Kidney epithelial cell (primary cell): Measurements from ENCODE around the gene SUPT3H. TPM values are rescaled to one million over a fixed set of nuclear protein-coding genes. Genes with fewer than 3 reads are reported as not detected.

ENCODE experiments used
- DNase-seq: peaks from one replicate; pipeline ENCODE4 v3.0.0-alpha.2; 2010; ENCODE audit warnings: low read depth
- H3K27me3 ChIP-seq: 2 replicates; pipeline ENCODE4 v1.6.0; 2011; ENCODE audit warnings: low read length; ENCODE audit not compliant: control insufficient read depth, insufficient read depth
- H3K36me3 ChIP-seq: 2 replicates; pipeline ENCODE4 v1.5.1; 2011; ENCODE audit warnings: low read length; ENCODE audit not compliant: control insufficient read depth, insufficient read depth
- H3K4me3 ChIP-seq: 2 replicates; pipeline ENCODE4 v1.5.1; 2011; ENCODE audit warnings: low read depth, mild to moderate bottlenecking, control low read depth, low read length
- CTCF ChIP-seq: IDR thresholded peaks from 2 replicates; pipeline ENCODE4 v1.5.1; 2011; ENCODE audit warnings: mild to moderate bottlenecking, moderate library complexity, low read length, control low read depth, inconsistent platforms; ENCODE audit not compliant: insufficient read depth, poor library complexity, severe bottlenecking
- total RNA-seq: library from RNA; depleted of rRNA; stranded (reverse); fragments of >200 nt; gene quantifications from 2 replicates; pipeline ENCODE4 v1.2.3, GENCODE V29; 2015

SUPT3H gene
- total RNA-seq, 1 donor from 2014 or later: 18.3 TPM

GRCh38 chr6:44811456-44811855 lies 566.3 kb downstream of the SUPT3H start:
- TF ChIP-seq CTCF: no peak
- no peak for DNase-seq
- no peaks in the 10 kb centered on the region for H3K36me3 ChIP-seq
- H3K4me3 ChIP-seq: no peak overlapping the region
- no peaks in the 10 kb centered on the region for H3K27me3 ChIP-seq

- DNase-seq: no peak
- Histone ChIP-seq H3K4me3 (no peak overlapping the region), H3K27me3 (no peaks in the 10 kb centered on the region), H3K36me3 (no peaks in the 10 kb centered on the region)
- no peak for TF ChIP-seq CTCF
These were observed 568.5 kb downstream of the SUPT3H start for GRCh38 chr6:44809258-44809657.

- Histone ChIP-seq H3K4me3 (no peak overlapping the region), H3K27me3 (no peaks in the 10 kb centered on the region), H3K36me3 (no peaks in the 10 kb centered on the region)
- no peak for DNase-seq
- no peak for TF ChIP-seq CTCF
These were observed 569.6 kb downstream of the SUPT3H start for GRCh38 chr6:44808148-44808547.

- no peak for DNase-seq
- no peaks in the 10 kb centered on the region for H3K27me3 ChIP-seq
- H3K4me3 ChIP-seq: no peak overlapping the region
- H3K36me3 ChIP-seq: no peaks in the 10 kb centered on the region
- no peak for TF ChIP-seq CTCF
These were observed 571.1 kb downstream of the SUPT3H start for GRCh38 chr6:44806656-44807055.

DNA sequence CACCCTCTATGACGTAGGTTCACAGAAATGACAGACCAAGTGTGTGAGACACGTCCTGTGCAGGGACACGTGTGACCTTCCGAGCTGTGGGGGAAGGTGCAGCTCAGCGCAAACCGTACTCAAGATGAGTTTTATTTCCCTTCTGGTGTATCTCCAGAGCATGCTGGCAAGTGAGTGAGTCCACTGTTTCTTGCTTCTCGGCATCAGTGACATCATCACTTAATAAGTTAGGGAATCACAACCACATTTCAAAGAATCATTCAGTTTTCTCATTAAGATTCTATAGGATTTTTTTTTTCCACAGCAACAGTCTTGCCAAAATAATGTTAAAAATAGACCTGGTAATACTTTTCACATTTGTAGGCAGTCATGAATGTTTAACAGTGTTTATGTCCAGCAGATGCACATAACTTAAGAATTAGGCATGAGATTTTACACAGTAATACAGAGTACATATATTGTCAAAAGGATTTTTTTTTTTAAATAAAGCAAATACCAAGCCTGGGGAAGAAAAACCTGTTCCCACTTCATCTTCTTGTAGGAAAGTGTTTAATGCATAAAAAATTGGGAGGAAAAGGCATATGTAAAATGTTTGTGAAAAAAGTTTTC lies 572.4 kb downstream of the SUPT3H start:
- no peak overlapping the region for H3K4me3 ChIP-seq
- no peak for TF ChIP-seq CTCF
- no peak for DNase-seq
- no peaks in the 10 kb centered on the region for H3K27me3 ChIP-seq
- no peaks in the 10 kb centered on the region for H3K36me3 ChIP-seq

DNA sequence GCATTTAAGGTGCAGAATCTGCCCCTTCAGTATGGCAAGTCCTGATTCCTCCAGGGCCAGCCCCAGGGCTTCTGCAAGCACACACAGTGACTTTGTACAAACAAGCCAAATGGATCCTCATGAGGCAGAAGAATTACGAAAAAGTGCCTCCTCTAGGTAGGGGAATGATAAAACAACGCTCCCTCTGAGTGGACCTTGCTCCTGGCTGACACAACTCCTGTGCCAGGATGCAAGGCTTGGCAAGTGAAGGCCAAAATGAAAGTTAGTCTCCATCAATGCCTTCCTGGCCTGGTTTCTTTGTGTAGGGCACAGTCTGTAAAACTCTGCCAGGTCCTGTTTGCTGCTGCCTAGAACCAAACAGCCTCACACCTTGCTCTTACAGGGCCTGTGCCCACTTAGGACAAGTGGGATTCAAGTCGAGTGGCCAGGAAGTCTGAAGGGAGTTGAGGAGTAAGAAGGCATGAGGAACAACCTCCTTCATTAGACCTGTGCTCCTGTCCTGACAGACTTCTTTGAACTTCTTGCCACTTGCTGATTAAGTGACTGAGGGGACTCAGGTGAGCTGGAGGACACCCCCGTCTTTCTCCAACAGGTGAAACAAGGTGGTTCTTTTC lies 573.1 kb downstream of the SUPT3H start:
- no peak for DNase-seq
- no peaks in the 10 kb centered on the region for H3K36me3 ChIP-seq
- no peak for TF ChIP-seq CTCF
- no peaks in the 10 kb centered on the region for H3K27me3 ChIP-seq
- H3K4me3 ChIP-seq: no peak overlapping the region
